HEK293T (cell line): ENCODE results near the gene NSDHL.

Experiments used
- CTCF ChIA-PET: fragments of 350-600 bp; formaldehyde crosslinking; extraction: SDS; loops from one replicate; lab custom pipeline; 2021; ENCODE audit warnings: antibody characterized with exemption, inconsistent platforms; lab: Yijun Ruan, JAX
- POLR2A ChIA-PET: fragments of 350-600 bp; formaldehyde crosslinking; extraction: SDS; loops from one replicate; lab custom pipeline; 2020; ENCODE audit warnings: antibody characterized with exemption, inconsistent platforms; lab: Yijun Ruan, JAX
- DNase-seq: peaks from one replicate; pipeline ENCODE4 v3.0.0; 2012; ENCODE audit warnings: mixed read lengths; ENCODE audit errors: extremely low spot score
- ARNT ChIP-seq: fragments of 450-650 bp; IDR thresholded peaks from 2 replicates; pipeline ENCODE4 v1.6.1; 2017; ENCODE audit warnings: mild to moderate bottlenecking
- BHLHE40 ChIP-seq: fragments of 450-650 bp; IDR thresholded peaks from 2 replicates; pipeline ENCODE4 v1.6.1; 2016; ENCODE audit warnings: mild to moderate bottlenecking, moderate library complexity, borderline replicate concordance
- CTBP1 ChIP-seq: fragments of 450-650 bp; IDR thresholded peaks from 2 replicates; pipeline ENCODE4 v1.6.1; 2016; ENCODE audit warnings: borderline replicate concordance
- ELF4 ChIP-seq: fragments of 450-650 bp; IDR thresholded peaks from 2 replicates; pipeline ENCODE4 v1.6.1; 2017; ENCODE audit warnings: antibody characterized with exemption
- FOXA1 ChIP-seq: fragments of 450-650 bp; IDR thresholded peaks from 2 replicates; pipeline ENCODE4 v1.6.1; 2016; ENCODE audit warnings: mild to moderate bottlenecking
- FOXK2 ChIP-seq: fragments of 450-650 bp; IDR thresholded peaks from 2 replicates; pipeline ENCODE4 v1.6.1; 2016; ENCODE audit warnings: mild to moderate bottlenecking
- FOXM1 ChIP-seq: fragments of 450-650 bp; IDR thresholded peaks from 2 replicates; pipeline ENCODE4 v1.6.1; 2017; ENCODE audit warnings: mild to moderate bottlenecking, borderline replicate concordance
- HDGF ChIP-seq: fragments of 450-650 bp; IDR thresholded peaks from 2 replicates; pipeline ENCODE4 v1.6.1; 2017; ENCODE audit warnings: antibody characterized with exemption, borderline replicate concordance
- L3MBTL2 ChIP-seq: fragments of 450-650 bp; conservative IDR thresholded peaks from 2 replicates; pipeline ENCODE4 v1.6.1; 2016; ENCODE audit warnings: mild to moderate bottlenecking
- LEF1 ChIP-seq: fragments of 450-650 bp; IDR thresholded peaks from 2 replicates; pipeline ENCODE4 v1.6.1; 2017; ENCODE audit warnings: mild to moderate bottlenecking, borderline replicate concordance
- NFRKB ChIP-seq: fragments of 450-650 bp; IDR thresholded peaks from 2 replicates; pipeline ENCODE4 v1.6.1; 2016; ENCODE audit warnings: mild to moderate bottlenecking, moderate library complexity
- SP1 ChIP-seq: fragments of 450-650 bp; IDR thresholded peaks from 2 replicates; pipeline ENCODE4 v1.6.1; 2017
- SUZ12 ChIP-seq: fragments of 450-650 bp; IDR thresholded peaks from 2 replicates; pipeline ENCODE4 v1.6.1; 2016; ENCODE audit warnings: mild to moderate bottlenecking
- TARDBP ChIP-seq: fragments of 450-650 bp; IDR thresholded peaks from 2 replicates; pipeline ENCODE4 v1.6.1; 2016
- ZNF384 ChIP-seq: fragments of 450-650 bp; IDR thresholded peaks from 2 replicates; pipeline ENCODE4 v1.6.1; 2016
- TF ChIP-seq, protein P1 (sequence below): fragments of 450-650 bp; IDR thresholded peaks from 2 replicates; pipeline ENCODE4 v1.6.1; 2016

The NSDHL gene

DNA sequence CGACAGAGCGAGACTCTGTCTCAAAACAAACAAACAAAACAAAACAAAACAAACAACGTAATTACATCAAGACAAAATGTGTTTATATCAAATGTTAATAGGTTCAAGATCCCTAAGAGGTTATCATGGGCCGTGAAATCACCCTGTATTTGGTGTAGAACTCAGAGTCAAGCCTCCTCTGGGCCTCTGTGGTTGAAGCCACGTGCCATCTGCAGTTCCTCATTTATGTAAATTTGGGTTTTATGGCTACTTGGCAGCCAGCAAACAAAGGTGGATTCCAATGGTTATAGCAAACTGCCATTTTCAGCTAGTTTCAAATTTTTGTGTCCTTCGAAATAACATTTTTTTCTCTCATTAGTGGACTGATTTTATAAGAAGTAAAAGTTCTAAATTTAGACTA, 16.4 kb downstream of the NSDHL start:
- TF ChIP-seq SUZ12: no peak
- no peak for TF ChIP-seq HDGF
- TF ChIP-seq FOXM1: no peak
- TF ChIP-seq ZNF384: no peak
- no peak for TF ChIP-seq ARNT
- TF ChIP-seq BHLHE40: no peak
- no peak for TF ChIP-seq SP1
- TF ChIP-seq FOXK2: no peak
- TF ChIP-seq ELF4: no peak
- TF ChIP-seq TARDBP: no peak
- TF ChIP-seq FOXA1: no peak
- no peak for TF ChIP-seq LEF1
- no peak for TF ChIP-seq CTBP1
- TF ChIP-seq NFRKB: no peak
- POLR2A ChIA-PET: no interaction called here
- no peak for DNase-seq
- CTCF ChIA-PET: no interaction called here

DNA sequence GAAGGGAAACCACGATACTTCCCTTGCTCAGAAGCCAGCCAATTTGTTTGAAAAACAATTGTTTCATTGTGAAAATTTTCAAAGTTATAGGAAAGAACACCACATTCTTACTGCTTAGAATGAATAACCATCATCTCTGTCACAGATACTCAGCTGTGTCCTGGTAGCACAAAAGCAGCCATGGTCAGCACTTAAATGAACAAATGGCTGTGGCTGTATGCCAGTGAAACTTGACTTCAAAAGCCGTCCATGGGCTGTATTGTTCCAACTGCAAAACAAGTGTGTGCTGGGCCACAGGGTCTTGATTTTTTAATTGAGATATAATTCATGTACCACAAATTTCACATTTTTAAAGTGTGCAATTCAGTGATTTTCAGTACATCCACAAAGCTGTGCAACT, 19.6 kb downstream of the NSDHL start:
- ChIA-PET POLR2A (no interaction called here), CTCF (no interaction called here)
- DNase-seq: no peak
- no peak for TF ChIP-seq L3MBTL2
- no peak for TF ChIP-seq SP1

DNA sequence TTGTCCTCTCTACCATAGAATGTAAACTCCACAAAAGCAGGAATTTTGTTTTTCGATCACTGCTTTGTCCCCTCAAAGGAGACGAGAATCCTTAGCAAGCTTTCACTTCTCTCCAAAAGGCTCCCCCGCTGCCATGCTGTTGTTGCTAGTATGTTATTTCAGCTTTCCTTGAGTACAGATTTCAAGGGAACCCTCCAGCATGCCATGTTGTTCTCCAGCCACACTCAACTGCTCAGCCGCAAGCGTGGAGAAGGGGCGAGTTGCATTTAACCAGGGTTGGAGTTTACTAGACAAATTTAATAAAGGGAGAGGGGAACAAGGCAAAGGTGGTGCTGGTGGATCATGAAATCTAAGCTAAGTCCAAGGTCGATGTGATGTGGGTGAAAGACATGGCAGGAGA, 23.1 kb downstream of the NSDHL start:
- no peak for DNase-seq
- TF ChIP-seq FOXA1: no peak
- TF ChIP-seq SP1: no peak
- TF ChIP-seq HDGF: no peak
- TF ChIP-seq SUZ12: no peak
- TF ChIP-seq, protein P1, sequence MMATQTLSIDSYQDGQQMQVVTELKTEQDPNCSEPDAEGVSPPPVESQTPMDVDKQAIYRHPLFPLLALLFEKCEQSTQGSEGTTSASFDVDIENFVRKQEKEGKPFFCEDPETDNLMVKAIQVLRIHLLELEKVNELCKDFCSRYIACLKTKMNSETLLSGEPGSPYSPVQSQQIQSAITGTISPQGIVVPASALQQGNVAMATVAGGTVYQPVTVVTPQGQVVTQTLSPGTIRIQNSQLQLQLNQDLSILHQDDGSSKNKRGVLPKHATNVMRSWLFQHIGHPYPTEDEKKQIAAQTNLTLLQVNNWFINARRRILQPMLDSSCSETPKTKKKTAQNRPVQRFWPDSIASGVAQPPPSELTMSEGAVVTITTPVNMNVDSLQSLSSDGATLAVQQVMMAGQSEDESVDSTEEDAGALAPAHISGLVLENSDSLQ: no peak
- TF ChIP-seq ELF4: no peak
- TF ChIP-seq CTBP1: no peak
- TF ChIP-seq ZNF384: no peak
- TF ChIP-seq FOXM1: no peak
- CTCF ChIA-PET: no interaction called here
- POLR2A ChIA-PET: no interaction called here

DNA sequence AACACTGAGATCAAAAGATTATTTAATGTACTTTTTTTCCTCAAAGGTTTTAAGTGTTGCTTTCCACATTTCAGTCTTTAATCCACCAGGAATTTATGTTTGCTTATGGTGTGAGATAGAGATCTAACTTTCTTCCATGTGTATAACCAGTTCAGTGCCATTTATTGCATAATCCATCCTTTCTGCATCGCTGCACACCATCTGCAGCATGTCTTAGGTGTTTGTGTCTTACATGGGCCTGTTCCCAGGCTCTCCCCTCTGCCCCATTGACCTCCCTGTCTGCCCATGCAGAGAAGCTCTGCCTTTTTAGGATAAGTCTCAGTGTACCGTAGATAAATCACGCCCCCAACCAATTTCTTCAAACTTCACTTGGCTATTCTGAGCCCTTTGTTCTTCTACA, 30.3 kb downstream of the NSDHL start:
- DNase-seq: no peak
- POLR2A ChIA-PET: no interaction called here
- CTCF ChIA-PET: no interaction called here
- TF ChIP-seq FOXA1: no peak
- TF ChIP-seq SP1: no peak
- TF ChIP-seq, protein P1: no peak
- no peak for TF ChIP-seq TARDBP
- no peak for TF ChIP-seq BHLHE40
- TF ChIP-seq HDGF: no peak
- no peak for TF ChIP-seq ARNT
- no peak for TF ChIP-seq ELF4
- TF ChIP-seq CTBP1: no peak
- TF ChIP-seq ZNF384: no peak
- TF ChIP-seq SUZ12: no peak
- TF ChIP-seq L3MBTL2: no peak
- TF ChIP-seq LEF1: no peak
- no peak for TF ChIP-seq FOXM1
- no peak for TF ChIP-seq NFRKB
- no peak for TF ChIP-seq FOXK2

DNA sequence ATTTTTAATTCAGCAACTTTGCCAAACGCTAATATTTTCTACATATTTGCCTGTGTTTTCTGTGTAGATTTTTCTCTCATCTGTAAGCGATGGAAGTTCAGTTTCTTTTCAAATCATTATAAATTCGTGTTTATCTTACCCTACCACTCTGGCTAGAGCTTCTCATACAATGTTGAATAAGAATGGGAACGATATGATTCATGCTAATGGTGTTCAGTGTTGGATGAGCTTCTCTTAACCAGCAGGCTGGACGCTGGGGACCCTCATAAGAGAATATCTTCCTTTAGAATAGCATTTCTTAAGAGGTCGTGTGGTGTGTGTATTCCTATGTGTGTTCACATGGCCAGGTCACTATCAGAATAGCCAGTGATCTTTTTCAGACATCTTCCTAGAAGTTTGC, 31.0 kb downstream of the NSDHL start:
- CTCF ChIA-PET: no interaction called here
- POLR2A ChIA-PET: no interaction called here
- no peak for DNase-seq
- TF ChIP-seq LEF1 (no peak), TARDBP (no peak), HDGF (no peak), FOXA1 (no peak), NFRKB (no peak), SP1 (no peak), L3MBTL2 (no peak), FOXM1 (no peak), ELF4 (no peak), ZNF384 (no peak), SUZ12 (no peak), ARNT (no peak)
- TF ChIP-seq, protein P1: no peak

DNA sequence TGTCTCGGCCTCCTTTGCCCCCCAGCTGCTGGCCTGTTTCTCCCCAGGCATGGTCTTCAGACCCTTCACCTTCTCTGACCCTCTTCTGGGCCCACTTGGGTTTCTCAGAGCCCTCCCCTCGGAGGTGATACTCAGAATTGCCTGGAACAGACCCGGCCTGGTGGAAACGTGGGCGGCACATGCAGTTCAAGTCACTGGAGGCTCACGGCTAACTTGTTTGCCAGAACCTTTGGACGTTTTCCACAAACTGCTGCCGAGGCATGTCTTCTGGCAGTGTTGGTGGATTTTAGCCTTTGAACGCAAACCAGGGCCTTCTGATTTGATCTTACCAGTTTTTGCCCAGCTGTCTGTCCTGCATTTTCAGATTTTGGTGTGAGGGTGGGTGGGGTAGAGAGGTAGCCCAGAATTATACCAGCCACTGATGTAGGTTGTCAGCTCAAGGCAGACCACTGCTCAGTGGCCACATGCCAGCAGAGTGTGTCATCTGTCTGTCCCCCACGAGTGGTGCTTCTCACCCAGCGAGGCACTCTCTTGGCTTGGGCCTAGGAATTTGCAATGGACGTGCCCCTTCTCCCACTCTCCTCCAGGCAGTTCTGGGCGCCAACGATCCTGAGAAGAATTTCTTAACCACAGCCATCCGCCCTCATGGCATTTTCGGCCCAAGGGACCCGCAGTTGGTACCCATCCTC, 34.5 kb downstream of the NSDHL start:
- TF ChIP-seq LEF1 (no peak), ZNF384 (no peak)
- DNase-seq: no peak
- POLR2A ChIA-PET: no interaction called here
- CTCF ChIA-PET: no interaction called here

DNA sequence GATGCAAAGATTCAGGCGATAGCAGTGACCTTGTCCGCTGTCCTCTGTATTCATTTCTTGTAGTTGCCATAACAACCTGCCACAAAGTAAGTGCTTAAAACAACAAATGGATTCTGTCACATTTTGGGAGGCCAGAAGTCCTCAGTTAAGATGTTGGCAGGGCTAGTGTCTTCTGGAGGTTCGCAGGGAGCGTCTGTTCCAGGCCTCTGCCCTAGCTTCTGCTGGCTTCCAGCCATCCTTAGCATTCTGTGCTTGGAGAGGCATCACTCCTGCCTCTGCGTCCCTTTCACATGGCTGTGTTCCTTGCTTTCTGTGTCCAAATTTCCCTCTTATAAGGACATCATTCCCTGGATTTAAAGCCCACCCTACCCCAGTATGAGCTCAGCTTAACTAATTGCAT, 35.5 kb downstream of the NSDHL start:
- DNase-seq: no peak
- no peak for TF ChIP-seq FOXA1
- no peak for TF ChIP-seq ARNT
- TF ChIP-seq HDGF: no peak
- TF ChIP-seq NFRKB: no peak
- no peak for TF ChIP-seq ELF4
- CTCF ChIA-PET: no interaction called here
- POLR2A ChIA-PET: no interaction called here
